Gastrocnemius medialis (tissue), 4 donors: Measurements from ENCODE around the gene ATG10. TPM values are rescaled to one million over a fixed set of nuclear protein-coding genes. Genes with fewer than 3 reads are reported as not detected.
"Not testable (repeated sequence)": the region's sequence is repeated elsewhere in the genome, so short reads cannot be mapped to it uniquely, and the experiment has no call there.

Source experiments
- ATAC-seq, 2 donors: fragments of 150-250 bp; one replicate each; pipeline ENCODE4 v1.9.1; 2016
- DNase-seq, 2 donors: peaks; one replicate each; pipeline ENCODE4 v3.0.0-alpha.2; 2019
- H3K27ac ChIP-seq, 4 donors: fragments of 200-600 bp; sonication (generic); 1 replicate in 1 of 4; 2 replicates in 3 of 4; pipeline ENCODE4 v1.5.1; 2016 to 2018; ENCODE audit warnings: mild to moderate bottlenecking in 2 of 4, moderate library complexity in 1 of 4
- H3K27me3 ChIP-seq, 3 donors: fragments of 200-600 bp; sonication (generic) in 2 of 3; 1 replicate in 1 of 3; 2 replicates in 2 of 3; pipeline versions ENCODE4 v1.5.1 to v1.6.0; 2016 to 2019; ENCODE audit warnings: mild to moderate bottlenecking in 1 of 3, moderate library complexity in 1 of 3
- H3K36me3 ChIP-seq, 2 donors: fragments of 200-600 bp; sonication (generic) in 1 of 2; one replicate each; pipeline ENCODE4 v1.5.1; 2017 to 2018
- H3K4me1 ChIP-seq, 2 donors: fragments of 200-600 bp; sonication (generic) in 1 of 2; one replicate each; pipeline ENCODE4 v1.5.1; 2016 to 2017; ENCODE audit warnings: mild to moderate bottlenecking in 2 of 2
- H3K4me3 ChIP-seq, 4 donors: fragments of 200-600 bp; sonication (generic) in 3 of 4; 1 replicate in 1 of 4; 2 replicates in 3 of 4; pipeline ENCODE4 v1.5.1; 2016 to 2019; ENCODE audit warnings: mild to moderate bottlenecking in 2 of 4
- H3K9me3 ChIP-seq, 3 donors: fragments of 200-600 bp; sonication (generic) in 2 of 3; 1 replicate in 1 of 3; 2 replicates in 2 of 3; pipeline ENCODE4 v1.5.1; 2016 to 2019
- CTCF ChIP-seq, 5 experiments: fragments of 450-650 bp in 3 of 5; fragments of 200-600 bp in 2 of 5; sonication (generic) in 2 of 5; IDR thresholded peaks in 4 of 5; conservative IDR thresholded peaks in 1 of 5; 1 replicate in 4 of 5; 2 replicates in 1 of 5; pipeline ENCODE4 v1.5.1; 2016 to 2019; ENCODE audit warnings: antibody characterized with exemption in 5 of 5, mild to moderate bottlenecking in 3 of 5, moderate library complexity in 3 of 5
- POLR2A ChIP-seq, 2 donors: fragments of 450-650 bp; IDR thresholded peaks; one replicate each; pipeline ENCODE4 v1.6.1; 2017; ENCODE audit warnings: antibody characterized with exemption in 2 of 2, mild to moderate bottlenecking in 2 of 2, moderate library complexity in 2 of 2
- in situ Hi-C, 4 donors: fragments of 200-750 bp; cut with MboI; loops; one replicate each; pipeline versions ENCODE4 v1.15.0 to v1.8.0; 2017; ENCODE audit warnings: low sequenced_read_pairs in 4 of 4
- intact Hi-C: fragments of 100-400 bp; cut with DNase I; formaldehyde crosslinking; loops from one replicate; pipeline ENCODE4 v1.15.1; 2023; ENCODE audit warnings: low total_unique reads
- total RNA-seq, 4 donors: library from RNA; depleted of rRNA; stranded (reverse); fragments of >200 nt; gene quantifications; one replicate each; pipeline versions ENCODE4 v1.1.0 to v1.2.3, GENCODE V29; 2016

The ATG10 gene
- total RNA-seq, 4 donors from 2014 or later, result 2.9 to 8.5 (median 6.0) TPM

- intact Hi-C loops (loop anchor here (2.0 to 10.0 kb wide), 6 partner anchors 136 to 1104 kb away; partner anchors contain the start of genes SSBP2, TMEM167A and XRCC4), in situ Hi-C loops (loop anchor here in 3 of 4 donors (5.0 to 25.0 kb wide), 4 partner anchors 219 to 464 kb away; partner anchors contain the start of gene SSBP2 (in 1 of the 3))
- peak; percentile 30 to 57 for ATAC-seq
- H3K4me3 ChIP-seq, result peak overlapping the region; percentile 79 to 93 (median 82)
- TF ChIP-seq POLR2A (IDR thresholded peaks at IDR 0.05), result no peak
- no peak for TF ChIP-seq CTCF (IDR thresholded peaks at IDR 0.05 in 4 of 5, conservative IDR thresholded peaks at IDR 0.05 in 1 of 5)
- H3K27ac ChIP-seq, result peak overlapping the region; percentile 93 to 99 (median 98)
- H3K9me3 ChIP-seq, result no peaks in the 10 kb centered on the region
- no peak for DNase-seq
- no peaks in the 10 kb centered on the region for H3K36me3 ChIP-seq
- no peaks in the 10 kb centered on the region for H3K27me3 ChIP-seq
- peaks cover 0 to 8% of the 10 kb centered on the region in 2 donors for H3K4me1 ChIP-seq
Measured at GRCh38 chr5:81971111-81971711, 612 bp upstream of the ATG10 start.

GRCh38 chr5:81972492-81972783 lies 615 bp downstream of the ATG10 start:
- H3K4me1 ChIP-seq, result peaks cover 0 to 8% of the 10 kb centered on the region in 2 donors
- ATAC-seq, result no peak
- TF ChIP-seq POLR2A (IDR thresholded peaks at IDR 0.05), result no peak
- TF ChIP-seq CTCF (IDR thresholded peaks at IDR 0.05 in 4 of 5, conservative IDR thresholded peaks at IDR 0.05 in 1 of 5), result no peak
- H3K9me3 ChIP-seq, result no peaks in the 10 kb centered on the region
- in situ Hi-C loops, result loop anchor here in 3 of 4 donors (5.0 to 25.0 kb wide), 4 partner anchors 220 to 465 kb away; partner anchors contain the start of gene SSBP2 (in 1 of the 3)
- peak overlapping the region; percentile 79 to 93 (median 82) for H3K4me3 ChIP-seq
- H3K36me3 ChIP-seq, result no peaks in the 10 kb centered on the region
- DNase-seq, result no peak
- H3K27me3 ChIP-seq, result no peaks in the 10 kb centered on the region
- intact Hi-C loops, result loop anchor here (2.0 to 10.0 kb wide), 5 partner anchors 120 to 1102 kb away; partner anchors contain the start of genes SSBP2, TMEM167A and XRCC4
- H3K27ac ChIP-seq, result peak overlapping the region; percentile 93 to 99 (median 98)

- Histone ChIP-seq H3K4me1 (no peaks in the 10 kb centered on the region), H3K27me3 (no peaks in the 10 kb centered on the region), H3K27ac (no peak overlapping the region), H3K9me3 (no peaks in the 10 kb centered on the region), H3K4me3 (no peak overlapping the region), H3K36me3 (no peaks in the 10 kb centered on the region)
- ATAC-seq, result no peak
- intact Hi-C loops (no loop called here), in situ Hi-C loops (no loop called here)
- no peak for DNase-seq
- TF ChIP-seq POLR2A (IDR thresholded peaks at IDR 0.05), result no peak
- no peak for TF ChIP-seq CTCF (IDR thresholded peaks at IDR 0.05 in 4 of 5, conservative IDR thresholded peaks at IDR 0.05 in 1 of 5)
Measured at GRCh38 chr5:81980160-81980559, 8.3 kb downstream of the ATG10 start.

- no peaks in the 10 kb centered on the region for H3K9me3 ChIP-seq
- intact Hi-C loops (no loop called here), in situ Hi-C loops (no loop called here)
- no peaks in the 10 kb centered on the region for H3K27me3 ChIP-seq
- no peak for DNase-seq
- ATAC-seq, result no peak
- no peak for TF ChIP-seq CTCF (IDR thresholded peaks at IDR 0.05 in 4 of 5, conservative IDR thresholded peaks at IDR 0.05 in 1 of 5)
- TF ChIP-seq POLR2A (IDR thresholded peaks at IDR 0.05), result no peak
- no peaks in the 10 kb centered on the region for H3K4me1 ChIP-seq
- no peaks in the 10 kb centered on the region for H3K36me3 ChIP-seq
- H3K27ac ChIP-seq, result no peak overlapping the region
- no peak overlapping the region for H3K4me3 ChIP-seq
Measured at GRCh38 chr5:81980598-81981260, 8.9 kb downstream of the ATG10 start.

GRCh38 chr5:81982172-81982685 lies 10.4 kb downstream of the ATG10 start:
- ATAC-seq, H3K36me3 ChIP-seq, in situ Hi-C loops, DNase-seq, H3K4me1 ChIP-seq, H3K27ac ChIP-seq, H3K4me3 ChIP-seq, H3K9me3 ChIP-seq, H3K27me3 ChIP-seq, intact Hi-C loops: not testable (repeated sequence)

GRCh38 chr5:81983148-81983547 lies 11.3 kb downstream of the ATG10 start:
- intact Hi-C loops, H3K4me1 ChIP-seq, H3K27ac ChIP-seq, H3K4me3 ChIP-seq, in situ Hi-C loops, H3K27me3 ChIP-seq, DNase-seq, ATAC-seq, H3K36me3 ChIP-seq, H3K9me3 ChIP-seq: not testable (repeated sequence)

- in situ Hi-C loops, H3K4me3 ChIP-seq, H3K9me3 ChIP-seq, H3K36me3 ChIP-seq, ATAC-seq, H3K27ac ChIP-seq, DNase-seq, H3K27me3 ChIP-seq, H3K4me1 ChIP-seq, intact Hi-C loops: not testable (repeated sequence)
Measured at GRCh38 chr5:81983563-81983962, 11.7 kb downstream of the ATG10 start.
